ENCODE results near the gene EPX. TPM values are rescaled to one million over a fixed set of nuclear protein-coding genes. Genes with fewer than 3 reads are reported as not detected.

The EPX gene
- total and polyA plus RNA-seq, 2 of the 4 experiments (the other 2 are of a cell fraction): not detected

- no peak for TF ChIP-seq ELK1 (IDR thresholded peaks at IDR 0.05; ENCODE audit: borderline replicate concordance, low read depth, low read length)
Observed at GRCh38 chr17:58219007-58219788, 26.7 kb downstream of the EPX start, which contains the start of gene MKS1 (continued).

GRCh38 chr17:58219789-58220183 lies 27.3 kb downstream of the EPX start:
- DNase-seq: no peak
- POLR2A ChIA-PET (ENCODE audit: unreplicated experiment): no interaction called here
- H4K91ac ChIP-seq (ENCODE audit: insufficient read depth, low read depth, low read length): no peak overlapping the region
- no peak overlapping the region for H2BK120ac ChIP-seq (ENCODE audit: low read depth, low read length)
- no peak overlapping the region for H3K27ac ChIP-seq (ENCODE audit: insufficient read depth, low read length)
- peak overlapping the region; percentile 94 to 96 for H4K8ac ChIP-seq (ENCODE audit: low read depth in 2 of 2, low read length in 2 of 2)
- H3K9ac ChIP-seq (ENCODE audit: low read depth, low read length): no peak overlapping the region
- H4K5ac ChIP-seq (ENCODE audit: low read depth, low read length): peak overlapping the region; percentile 94
- no peak overlapping the region for H3K56ac ChIP-seq (ENCODE audit: extremely low read depth, insufficient read depth, low read length)
- intact Hi-C loops (cut with micrococcal nuclease): no loop called here
- H2AK5ac ChIP-seq (ENCODE audit: low read depth, low read length): no peak overlapping the region
- dilution Hi-C loops (cut with HindIII; ENCODE audit: low sequenced_read_pairs, unreplicated experiment): no loop called here
- peaks cover 5% of the 10 kb centered on the region in 2 experiments; a peak in 2 of 4 replicates for H3K79me1 ChIP-seq (ENCODE audit: low read depth in 1 of 2, low read length in 2 of 2)
- H4K20me1 ChIP-seq (ENCODE audit: insufficient read depth, low read length): no peaks in the 10 kb centered on the region
- no peak overlapping the region for H3K18ac ChIP-seq (ENCODE audit: low read depth, low read length)
- no peak overlapping the region for H2BK5ac ChIP-seq (ENCODE audit: low read depth, low read length, poor library complexity, severe bottlenecking)
- H3K4ac ChIP-seq (ENCODE audit: low read depth, low read length): no peak overlapping the region
- in situ Hi-C loops (cut with MboI; ENCODE audit: low sequenced_read_pairs): no loop called here
- H3K9me3 ChIP-seq (ENCODE audit: control insufficient read depth, insufficient read depth, low read length): no peaks in the 10 kb centered on the region
- no TSS peak for BruUV-seq (replicated peaks)
- no peak overlapping the region for H3K4me3 ChIP-seq (ENCODE audit: insufficient read depth, low read depth, low read length)
- H3K23ac ChIP-seq (ENCODE audit: low read depth, low read length): no peak overlapping the region
- H3K36me3 ChIP-seq (ENCODE audit: control insufficient read depth, insufficient read depth, low read length): 0 out of 2 replicates have a peak, but pooled peaks cover 2% of the 10 kb centered on the region
- CTCF ChIA-PET: interaction anchor here (0.5 to 0.6 kb wide), 2 partner anchors 11 to 340 kb away, joined by 3 to 4 read pairs; no protein-coding TSS in a partner anchor
- TF ChIP-seq POLR2A (IDR thresholded peaks at IDR 0.05; ENCODE audit: low read depth, low read length): no peak
- TF ChIP-seq MAZ (IDR thresholded peaks at IDR 0.05; ENCODE audit: borderline replicate concordance, low read depth, low read length): no peak
- ATAC-seq (ENCODE audit: low read depth): no peak
- 87% methylated on average over 3 of the region's 7 CpGs; no CpG with 5 or more reads in 1 of the 2 experiments for WGBS, 2 experiments (ENCODE audit: extremely low coverage in 2 of 2, insufficient read length in 1 of 2)
- H3K9me1 ChIP-seq (ENCODE audit: insufficient read depth, low read length): peaks cover 5% of the 10 kb centered on the region; the same call in 1 of the 2 replicates
- peak overlapping the region; percentile 78 for H2AFZ ChIP-seq (replicated peaks; ENCODE audit: low read length, poor library complexity)
- peaks cover 3% of the 10 kb centered on the region; the same call in 1 of the 2 replicates for H3K4me1 ChIP-seq (ENCODE audit: control insufficient read depth, insufficient read depth, low read length)
- H3K4me2 ChIP-seq (ENCODE audit: low read depth, low read length): peak overlapping the region; percentile 49; the same call in 1 of the 2 replicates
- H2BK15ac ChIP-seq (ENCODE audit: low read depth, low read length): no peak overlapping the region
- H2AK9ac ChIP-seq (replicated peaks; ENCODE audit: low read depth, low read length, poor library complexity): no peak overlapping the region
- no peaks in the 10 kb centered on the region for H3K27me3 ChIP-seq (ENCODE audit: control insufficient read depth, insufficient read depth, low read length)
- H3K14ac ChIP-seq (replicated peaks; ENCODE audit: low read depth, low read length): no peak overlapping the region
- no peak overlapping the region for H2BK20ac ChIP-seq (ENCODE audit: low read depth, low read length)
